Mesenchymal stem cell (in vitro differentiated cells and primary cell): Measurements from ENCODE around the gene KCNQ2. TPM values are rescaled to one million over a fixed set of nuclear protein-coding genes. Genes with fewer than 3 reads are reported as not detected.
A peak's percentile ranks its signal among the peaks of the same experiment; 100 is the strongest.

Experiments used
- DNase-seq: peaks from one replicate; pipeline ENCODE4 v3.0.0-alpha.2; 2013
- H2AFZ ChIP-seq: one replicate; pipeline ENCODE4 v1.6.1; 2013; ENCODE audit warnings: low read depth, mild to moderate bottlenecking, control low read depth, inconsistent platforms, low read length, moderate library complexity
- H2AK5ac ChIP-seq: 2 replicates; pipeline ENCODE4 v1.6.1; 2013; ENCODE audit warnings: low read length, moderate library complexity, mild to moderate bottlenecking, inconsistent platforms; ENCODE audit not compliant: severe bottlenecking
- H2BK120ac ChIP-seq: one replicate; pipeline ENCODE4 v1.6.1; 2013; ENCODE audit warnings: low read depth, mild to moderate bottlenecking, inconsistent platforms, low read length, moderate library complexity
- H2BK12ac ChIP-seq, 2 experiments: one replicate each; pipeline ENCODE4 v1.6.1; 2013; ENCODE audit warnings: inconsistent platforms in 2 of 2, low read length in 2 of 2, mild to moderate bottlenecking in 2 of 2, moderate library complexity in 2 of 2, control low read depth in 1 of 2
- H2BK15ac ChIP-seq: one replicate; pipeline ENCODE4 v1.6.1; 2013; ENCODE audit warnings: mild to moderate bottlenecking, low read depth, inconsistent platforms; ENCODE audit not compliant: poor library complexity, severe bottlenecking
- H2BK5ac ChIP-seq: 2 replicates; pipeline ENCODE4 v1.6.1; 2013; ENCODE audit warnings: low read depth, mild to moderate bottlenecking, low read length, control low read depth, inconsistent platforms; ENCODE audit not compliant: poor library complexity, severe bottlenecking
- H3K14ac ChIP-seq, 2 experiments: one replicate each; pipeline ENCODE4 v1.6.1; 2013; ENCODE audit warnings: inconsistent platforms in 2 of 2, low read length in 2 of 2, control low read depth in 1 of 2, mild to moderate bottlenecking in 1 of 2, moderate library complexity in 1 of 2
- H3K18ac ChIP-seq, 2 experiments: one replicate each; pipeline ENCODE4 v1.6.1; 2013; ENCODE audit warnings: inconsistent platforms in 2 of 2, low read length in 2 of 2, control low read depth in 1 of 2, low read depth in 1 of 2, mild to moderate bottlenecking in 1 of 2
- H3K23ac ChIP-seq, 2 experiments: one replicate each; pipeline ENCODE4 v1.6.1; 2013; ENCODE audit warnings: inconsistent platforms in 2 of 2, low read length in 2 of 2, mild to moderate bottlenecking in 2 of 2, moderate library complexity in 2 of 2, control low read depth in 1 of 2
- H3K27ac ChIP-seq: 2 replicates; pipeline ENCODE4 v1.5.1; 2013; ENCODE audit warnings: mild to moderate bottlenecking, moderate library complexity, low read length, control low read depth, inconsistent platforms; ENCODE audit not compliant: poor library complexity, severe bottlenecking
- H3K27me3 ChIP-seq, 2 experiments: 2 replicates each; pipeline versions ENCODE4 v1.6.1 to v1.7.0; 2013; ENCODE audit warnings: low read length in 2 of 2, mild to moderate bottlenecking in 2 of 2, moderate library complexity in 2 of 2, control low read depth in 1 of 2, inconsistent platforms in 1 of 2; ENCODE audit not compliant: control insufficient read depth in 1 of 2, insufficient read depth in 1 of 2
- H3K36me3 ChIP-seq, 2 experiments: 2 replicates each; pipeline versions ENCODE4 v1.6.1 to v1.7.0; 2013; ENCODE audit warnings: low read length in 2 of 2, control low read depth in 1 of 2, inconsistent platforms in 1 of 2, low read depth in 1 of 2, mild to moderate bottlenecking in 1 of 2; ENCODE audit not compliant: insufficient read depth in 2 of 2, control insufficient read depth in 1 of 2
- H3K4ac ChIP-seq, 2 experiments: one replicate each; pipeline ENCODE4 v1.6.1; 2013; ENCODE audit warnings: inconsistent platforms in 2 of 2, low read length in 2 of 2, mild to moderate bottlenecking in 2 of 2, moderate library complexity in 2 of 2, control low read depth in 1 of 2, low read depth in 1 of 2
- H3K4me1 ChIP-seq: 2 replicates; pipeline ENCODE4 v1.6.1; 2013; ENCODE audit warnings: low read depth, low read length, control low read depth; ENCODE audit not compliant: control insufficient read depth, insufficient read depth
- H3K4me2 ChIP-seq: 2 replicates; pipeline ENCODE4 v1.6.1; 2013; ENCODE audit warnings: low read length, mild to moderate bottlenecking, inconsistent platforms; ENCODE audit not compliant: poor library complexity, severe bottlenecking
- H3K4me3 ChIP-seq, 2 experiments: 2 replicates each; pipeline versions ENCODE4 v1.5.1 to v1.7.0; 2013; ENCODE audit warnings: low read length in 2 of 2, mild to moderate bottlenecking in 2 of 2, control low read depth in 1 of 2, low read depth in 1 of 2; ENCODE audit not compliant: insufficient read depth in 1 of 2
- H3K79me1 ChIP-seq: replicated peaks from 2 replicates; pipeline ENCODE4 v1.6.1; 2013; ENCODE audit warnings: mild to moderate bottlenecking, control low read depth, low read length, inconsistent platforms; ENCODE audit not compliant: poor library complexity, severe bottlenecking
- H3K9ac ChIP-seq: 2 replicates; pipeline ENCODE4 v1.7.0; 2013; ENCODE audit warnings: mild to moderate bottlenecking, low read length, moderate library complexity
- H3K9me3 ChIP-seq: 2 replicates; pipeline ENCODE4 v1.7.0; 2013; ENCODE audit warnings: mild to moderate bottlenecking, low read length; ENCODE audit not compliant: control insufficient read depth
- H4K8ac ChIP-seq: one replicate; pipeline ENCODE4 v1.6.1; 2013; ENCODE audit warnings: inconsistent platforms, mild to moderate bottlenecking, low read length, moderate library complexity
- H4K91ac ChIP-seq: one replicate; pipeline ENCODE4 v1.6.1; 2013; ENCODE audit warnings: mild to moderate bottlenecking, low read length, inconsistent platforms
- WGBS: methylation state at CpG from one replicate; pipeline ENCODE4 v1.1.7; 2013; ENCODE audit warnings: mixed read lengths; 5-methylcytosine and 5-hydroxymethylcytosine counted together
- polyA plus RNA-seq, 2 experiments: library from polyadenylated mRNA; stranded (reverse); fragments of 200-250 nt; gene quantifications; one replicate each; pipeline ENCODE4 v1.2.3, GENCODE V29; 2013

KCNQ2 gene
- not detected for polyA plus RNA-seq (2013, experiment 1 of 2)
- polyA plus RNA-seq (2013, experiment 2 of 2): not detected

DNA sequence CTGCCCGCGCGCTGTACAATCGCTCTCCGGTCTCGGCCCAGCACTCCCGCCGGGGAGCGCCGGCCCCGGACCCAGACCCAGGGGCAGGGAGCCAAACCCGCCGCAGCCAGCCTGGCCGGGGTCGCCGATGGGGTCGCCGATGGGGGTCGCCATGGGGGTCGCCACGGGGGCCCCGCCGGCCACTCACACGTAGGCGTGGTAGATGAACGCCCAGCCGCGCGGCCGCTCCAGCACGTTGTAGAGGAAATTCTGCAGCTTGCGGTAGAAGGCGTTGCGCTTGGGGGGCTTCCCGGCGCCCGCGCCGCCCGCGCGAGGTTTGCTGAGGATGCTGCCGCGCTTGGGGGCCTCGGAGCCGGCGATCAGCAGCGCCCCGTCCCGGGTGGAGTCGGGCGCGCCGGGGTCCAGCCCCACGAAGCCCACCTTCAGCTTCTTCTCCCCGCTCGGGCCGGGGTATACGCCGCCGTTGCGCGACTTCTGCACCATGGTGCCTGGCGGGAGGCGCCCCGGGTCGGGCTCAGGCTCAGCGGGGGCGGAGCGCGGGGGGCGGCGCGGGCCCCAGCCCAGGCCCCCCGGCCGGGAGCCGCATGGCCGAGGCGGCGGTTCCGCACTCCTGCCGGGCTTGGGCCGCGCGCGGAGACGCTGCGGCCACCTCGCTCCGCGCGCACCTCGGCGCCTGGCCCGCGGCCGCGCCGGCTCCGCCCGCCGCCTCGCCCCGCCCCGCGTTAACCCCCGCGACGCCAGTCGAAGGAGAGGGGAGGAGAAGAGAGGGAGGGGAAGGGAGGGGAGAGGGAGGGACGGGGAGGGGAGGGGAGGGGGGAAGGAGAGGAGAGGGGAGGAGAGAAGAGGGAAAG, at the start of gene KCNQ2:
Gene KCNQ2 (minus strand): TSS at position 675 of the 851 bp plus-strand sequence. CDS start 192 bp downstream, at position 483.
- Histone ChIP-seq H3K4me3 (no peak within 1 kb of the TSS), H3K36me3 (no peaks in the 10 kb centered on the region), H3K14ac (no peak within 1 kb of the TSS), H3K23ac (no peak within 1 kb of the TSS), H3K4ac (no peak within 1 kb of the TSS), H3K9ac (no peak within 1 kb of the TSS), H2BK15ac (peak within 1 kb of the TSS; percentile 20), H2BK12ac (no peak within 1 kb of the TSS), H3K79me1 (no peaks in the 10 kb centered on the region), H3K4me1 (peaks cover 10% of the 10 kb centered on the region), H2AFZ (no peak within 1 kb of the TSS), H4K8ac (no peak within 1 kb of the TSS), H3K4me2 (peak within 1 kb of the TSS; percentile 42), H3K27ac (no peak within 1 kb of the TSS), H2BK120ac (no peak within 1 kb of the TSS), H2BK5ac (no peak within 1 kb of the TSS), H4K91ac (no peak within 1 kb of the TSS), H3K27me3 (peaks cover 76 to 81% of the 10 kb centered on the region in 2 experiments), H3K9me3 (no peaks in the 10 kb centered on the region), H3K18ac (no peak within 1 kb of the TSS), H2AK5ac (no peak within 1 kb of the TSS)
- under 1% methylated on average over 39 of the region's 111 CpGs for WGBS
- DNase-seq: no peak

DNA sequence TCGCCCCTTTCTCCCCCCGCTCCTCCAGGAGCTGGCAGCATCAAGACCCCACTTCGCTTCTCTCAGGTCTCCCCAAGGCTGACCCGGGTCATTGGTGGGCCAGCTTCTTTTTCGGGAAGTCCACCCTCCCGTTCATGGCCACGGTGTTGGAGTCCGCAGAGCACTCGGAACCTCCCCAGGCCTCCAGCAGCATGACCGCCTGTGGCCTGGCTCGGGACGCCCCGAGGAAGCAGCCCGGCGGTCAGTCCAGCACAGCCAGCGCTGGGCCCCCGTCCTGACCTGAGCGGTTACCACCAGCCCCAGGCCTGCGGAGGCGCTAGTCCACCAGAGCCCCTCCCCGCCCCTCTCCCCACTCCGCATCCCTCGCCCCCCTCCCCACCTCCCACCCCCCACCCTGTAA, 49.1 kb upstream of the KCNQ2 start:
- peak; percentile 27 for DNase-seq
- Histone ChIP-seq H4K8ac (peak overlapping the region; percentile 3), H2BK120ac (no peak overlapping the region), H3K23ac (peak overlapping the region in 1 of 2 experiments; percentile 100), H2BK5ac (no peak overlapping the region), H3K27me3 (peaks cover 0 to 26% of the 10 kb centered on the region in 2 experiments), H3K4ac (peak overlapping the region; percentile 9 to 15), H3K4me2 (peak overlapping the region; percentile 97), H2BK15ac (no peak overlapping the region), H3K79me1 (peaks cover 23% of the 10 kb centered on the region), H3K4me3 (peak overlapping the region; percentile 90 to 94), H4K91ac (peak overlapping the region; percentile 12), H3K27ac (no peak overlapping the region), H3K14ac (peak overlapping the region; percentile 69 to 86), H2BK12ac (no peak overlapping the region), H3K18ac (peak overlapping the region; percentile 60 to 67), H3K4me1 (peaks cover 31% of the 10 kb centered on the region), H3K9me3 (no peaks in the 10 kb centered on the region), H2AFZ (no peak overlapping the region), H3K36me3 (peaks cover 19 to 33% of the 10 kb centered on the region in 2 experiments), H2AK5ac (no peak overlapping the region), H3K9ac (peak overlapping the region; percentile 91)
- 3% methylated on average over 18 of the region's 23 CpGs for WGBS

DNA sequence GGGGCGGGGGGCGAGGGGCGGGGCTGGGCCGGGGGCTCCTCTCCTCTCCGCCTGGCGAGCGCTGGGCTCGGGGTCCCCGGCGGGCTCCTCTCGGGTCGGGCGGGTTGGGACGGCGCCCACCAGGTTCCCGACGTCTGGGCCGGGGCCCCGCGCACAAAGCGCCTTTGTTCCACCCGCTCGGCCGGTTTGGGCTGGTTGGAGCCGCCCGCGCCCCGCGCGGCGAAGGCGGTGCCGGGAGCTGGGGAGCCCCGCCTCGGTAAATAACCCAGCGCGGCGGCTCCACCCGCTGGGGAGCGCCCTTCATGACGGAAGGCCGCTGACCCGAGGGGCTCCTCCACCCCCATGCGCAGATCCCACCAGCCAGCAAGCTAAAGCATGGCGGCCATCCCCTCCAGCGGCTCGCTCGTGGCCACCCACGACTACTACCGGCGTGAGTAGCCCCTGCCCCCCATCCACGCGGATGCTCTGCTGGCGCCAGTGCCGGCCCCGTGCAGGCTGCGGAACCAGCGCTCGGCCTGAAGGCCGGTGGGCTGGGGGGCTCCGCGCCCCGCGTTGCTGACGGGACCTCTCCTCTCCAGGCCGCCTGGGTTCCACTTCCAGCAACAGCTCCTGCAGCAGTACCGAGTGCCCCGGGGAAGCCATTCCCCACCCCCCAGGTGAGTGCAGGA, 48.6 kb upstream of the KCNQ2 start:
- Histone ChIP-seq H4K91ac (peak overlapping the region; percentile 94), H3K18ac (peak overlapping the region; percentile 66 to 67), H2AK5ac (no peak overlapping the region), H3K9ac (peak overlapping the region; percentile 91), H2BK12ac (no peak overlapping the region), H3K23ac (peak overlapping the region in 1 of 2 experiments; percentile 100), H3K9me3 (no peaks in the 10 kb centered on the region), H3K4ac (peak overlapping the region; percentile 9 to 15), H3K4me1 (peaks cover 31% of the 10 kb centered on the region), H4K8ac (peak overlapping the region; percentile 31), H2BK15ac (peak overlapping the region; percentile 63), H2AFZ (no peak overlapping the region), H3K36me3 (peaks cover 19 to 33% of the 10 kb centered on the region in 2 experiments), H3K27ac (no peak overlapping the region), H3K79me1 (peaks cover 23% of the 10 kb centered on the region), H3K4me2 (peak overlapping the region; percentile 97), H2BK5ac (peak overlapping the region; percentile 75), H3K14ac (peak overlapping the region; percentile 69 to 86), H2BK120ac (peak overlapping the region; percentile 94), H3K27me3 (peaks cover 0 to 26% of the 10 kb centered on the region in 2 experiments), H3K4me3 (peak overlapping the region; percentile 90 to 94)
- DNase-seq: peak; percentile 58
- under 1% methylated on average over 58 of the region's 68 CpGs for WGBS
